ENCODE results near the gene KHDRBS2. TPM values are rescaled to one million over a fixed set of nuclear protein-coding genes. Genes with fewer than 3 reads are reported as not detected.

Gene KHDRBS2
- total RNA-seq, 2 donors from 2014 or later: 0.18 to 0.91 TPM

- no peak for TF ChIP-seq POLR2A (IDR thresholded peaks at IDR 0.05)
- no peak for TF ChIP-seq POLR2AphosphoS5 (IDR thresholded peaks at IDR 0.05)
- TF ChIP-seq CTCF (IDR thresholded peaks at IDR 0.05): no peak
- intact Hi-C loops (cut with DNase I): no loop called here
- no peak for DNase-seq (ENCODE audit: low spot score)
- WGBS: 95% methylated on average over 1 of the region's 1 CpG
- Histone ChIP-seq H3K27me3 (replicated peaks; ENCODE audit: insufficient read depth) (no peaks in the 10 kb centered on the region), H3K4me3 (no peak overlapping the region), H3K36me3 (no peaks in the 10 kb centered on the region), H3K27ac (no peak overlapping the region), H3K9me3 (no peaks in the 10 kb centered on the region), H3K4me1 (replicated peaks) (no peaks in the 10 kb centered on the region)
Observed at GRCh38 chr6:61755739-61756138, 530.3 kb downstream of the KHDRBS2 start.

- H3K27me3 ChIP-seq (replicated peaks; ENCODE audit: insufficient read depth): no peaks in the 10 kb centered on the region
- H3K4me3 ChIP-seq: no peak overlapping the region
- intact Hi-C loops (cut with DNase I): no loop called here
- H3K27ac ChIP-seq: no peak overlapping the region
- no peak for DNase-seq (ENCODE audit: low spot score)
- TF ChIP-seq CTCF (IDR thresholded peaks at IDR 0.05) (no peak), POLR2A (IDR thresholded peaks at IDR 0.05) (no peak), POLR2AphosphoS5 (IDR thresholded peaks at IDR 0.05) (no peak)
- H3K36me3 ChIP-seq: no peaks in the 10 kb centered on the region
- H3K9me3 ChIP-seq: no peaks in the 10 kb centered on the region
- 67% methylated on average over 3 of the region's 3 CpGs for WGBS
- H3K4me1 ChIP-seq (replicated peaks): no peaks in the 10 kb centered on the region
Observed at GRCh38 chr6:61751986-61752385, 534.0 kb downstream of the KHDRBS2 start.

GRCh38 chr6:61745994-61746393 lies 540.0 kb downstream of the KHDRBS2 start:
- H3K9me3 ChIP-seq: no peaks in the 10 kb centered on the region
- H3K36me3 ChIP-seq: no peaks in the 10 kb centered on the region
- TF ChIP-seq CTCF (IDR thresholded peaks at IDR 0.05) (no peak), POLR2AphosphoS5 (IDR thresholded peaks at IDR 0.05) (no peak)
- intact Hi-C loops (cut with DNase I): no loop called here
- no peaks in the 10 kb centered on the region for H3K4me1 ChIP-seq (replicated peaks)
- H3K27ac ChIP-seq: no peak overlapping the region
- H3K27me3 ChIP-seq (replicated peaks; ENCODE audit: insufficient read depth): no peaks in the 10 kb centered on the region
- no peak overlapping the region for H3K4me3 ChIP-seq
- DNase-seq (ENCODE audit: low spot score): no peak
- 81% methylated on average over 5 of the region's 5 CpGs for whole genome bisulfite sequencing

GRCh38 chr6:61711849-61712248 lies 574.2 kb downstream of the KHDRBS2 start:
- H3K9me3 ChIP-seq: no peaks in the 10 kb centered on the region
- TF ChIP-seq POLR2AphosphoS5 (IDR thresholded peaks at IDR 0.05): no peak
- TF ChIP-seq POLR2A (IDR thresholded peaks at IDR 0.05): no peak
- TF ChIP-seq CTCF (IDR thresholded peaks at IDR 0.05): no peak
- no peak for DNase-seq (ENCODE audit: low spot score)
- intact Hi-C loops (cut with DNase I): no loop called here
- no peak overlapping the region for H3K27ac ChIP-seq
- no peaks in the 10 kb centered on the region for H3K4me1 ChIP-seq (replicated peaks)
- H3K36me3 ChIP-seq: no peaks in the 10 kb centered on the region
- H3K27me3 ChIP-seq (replicated peaks; ENCODE audit: insufficient read depth): no peaks in the 10 kb centered on the region
- WGBS: 90% methylated on average over 3 of the region's 3 CpGs
- H3K4me3 ChIP-seq: no peak overlapping the region

GRCh38 chr6:61688165-61688564 lies 597.9 kb downstream of the KHDRBS2 start:
- H3K4me1 ChIP-seq (replicated peaks): no peaks in the 10 kb centered on the region
- no peaks in the 10 kb centered on the region for H3K27me3 ChIP-seq (replicated peaks; ENCODE audit: insufficient read depth)
- intact Hi-C loops (cut with DNase I): no loop called here
- no peaks in the 10 kb centered on the region for H3K9me3 ChIP-seq
- H3K4me3 ChIP-seq: no peak overlapping the region
- TF ChIP-seq POLR2A (IDR thresholded peaks at IDR 0.05) (no peak), CTCF (IDR thresholded peaks at IDR 0.05) (no peak), POLR2AphosphoS5 (IDR thresholded peaks at IDR 0.05) (no peak)
- no peak for DNase-seq (ENCODE audit: low spot score)
- no peaks in the 10 kb centered on the region for H3K36me3 ChIP-seq
- WGBS: 91% methylated on average over 2 of the region's 2 CpGs
- no peak overlapping the region for H3K27ac ChIP-seq
